MCF 10A (cell line): ENCODE data around the gene PMPCA. TPM values are rescaled to one million over a fixed set of nuclear protein-coding genes. Genes with fewer than 3 reads are reported as not detected.

Source experiments
- BruUV-seq: library from RNA; stranded (reverse); fragments of 400-500 nt; replicated peaks from 2 replicates; lab custom pipeline; 2021; lab: Mats Ljungman, UMichigan
- CTCF ChIA-PET: fragments of 300-600 bp; sonication (Branson Sonifier 250); formaldehyde crosslinking; extraction: SDS; loops from one replicate; lab custom pipeline; 2021; ENCODE audit warnings: antibody characterized with exemption, inconsistent platforms; lab: Yijun Ruan, JAX
- POLR2A ChIA-PET: fragments of 300-600, 350-650 bp; sonication (Branson Sonifier 250); formaldehyde crosslinking; extraction: SDS; loops from one replicate; lab custom pipeline; 2020; ENCODE audit warnings: antibody characterized with exemption, inconsistent platforms; lab: Yijun Ruan, JAX
- DNase-seq: peaks from one replicate; pipeline ENCODE4 v3.0.0-alpha.2; 2018; ENCODE audit not compliant: unreplicated experiment
- H3K27ac Mint-ChIP-seq: one replicate; pipeline ENCODE4 v1.8.0; 2022; ENCODE audit warnings: mild to moderate bottlenecking, low read depth, mixed read lengths; ENCODE audit not compliant: unreplicated experiment
- H3K27me3 Mint-ChIP-seq: one replicate; pipeline ENCODE4 v1.8.0; 2022; ENCODE audit warnings: mixed read lengths; ENCODE audit not compliant: insufficient read depth, unreplicated experiment
- H3K36me3 Mint-ChIP-seq: one replicate; pipeline ENCODE4 v1.8.0; 2022; ENCODE audit warnings: mild to moderate bottlenecking, moderate library complexity, mixed read lengths; ENCODE audit not compliant: insufficient read depth, unreplicated experiment
- H3K4me1 Mint-ChIP-seq: one replicate; pipeline ENCODE4 v1.8.0; 2022; ENCODE audit warnings: mixed read lengths; ENCODE audit not compliant: insufficient read depth, unreplicated experiment
- H3K4me3 Mint-ChIP-seq: one replicate; pipeline ENCODE4 v1.8.0; 2022; ENCODE audit warnings: mild to moderate bottlenecking, moderate library complexity, mixed read lengths; ENCODE audit not compliant: unreplicated experiment
- H3K9me3 Mint-ChIP-seq: one replicate; pipeline ENCODE4 v1.8.0; 2022; ENCODE audit warnings: mixed read lengths; ENCODE audit not compliant: unreplicated experiment
- CTCF ChIP-seq: fragments of 200-600 bp; IDR thresholded peaks from one replicate; pipeline ENCODE4 v1.8.0; 2022; ENCODE audit warnings: antibody characterized with exemption, mild to moderate bottlenecking; ENCODE audit not compliant: unreplicated experiment
- intact Hi-C: fragments of 100-400 bp; cut with micrococcal nuclease; formaldehyde crosslinking; loops from 2 replicates; pipeline ENCODE4 v1.14.1; 2022
- total RNA-seq: library from RNA; stranded (reverse); gene quantifications from 2 replicates; pipeline ENCODE4 v1.2.3, GENCODE V29; 2022

The PMPCA gene
- total RNA-seq, 1 experiment from 2014 or later, result 66.3 TPM

DNA sequence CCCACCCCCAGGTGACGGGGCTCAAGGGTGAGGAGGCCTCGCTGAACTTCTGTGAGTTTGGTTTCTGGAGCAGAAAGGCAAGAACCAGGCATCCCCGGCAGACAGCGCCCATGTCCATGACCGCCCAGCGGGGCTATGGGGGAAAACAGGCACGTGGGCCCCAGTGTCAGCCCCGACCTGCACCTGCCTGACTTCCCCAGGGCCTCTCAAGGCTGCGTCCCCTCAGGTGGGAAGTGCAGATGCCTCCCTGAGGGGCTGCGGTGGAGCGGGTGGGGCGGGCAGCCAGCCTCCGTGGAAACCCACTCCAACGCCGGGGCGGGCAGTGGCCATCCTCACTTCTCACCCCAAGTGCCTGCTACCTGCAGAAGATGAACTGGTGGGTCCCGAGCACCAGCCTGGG is 30.1 kb upstream of the PMPCA start:
- CTCF ChIA-PET, result no interaction called here
- no peaks in the 10 kb centered on the region for H3K9me3 Mint-ChIP-seq

GRCh38 chr9:136381311-136381710 is 29.1 kb upstream of the PMPCA start:
- no TSS peak for BruUV-seq
- Mint-ChIP-seq H3K4me3 (no peak overlapping the region), H3K4me1 (no peaks in the 10 kb centered on the region), H3K9me3 (no peaks in the 10 kb centered on the region), H3K27me3 (no peaks in the 10 kb centered on the region), H3K36me3 (peaks cover 36% of the 10 kb centered on the region), H3K27ac (no peak overlapping the region)
- no peak for TF ChIP-seq CTCF
- CTCF ChIA-PET, result interaction anchor here (0.6 kb wide), 1 partner anchor 81 kb away, joined by 3 read pairs; no protein-coding TSS in a partner anchor
- POLR2A ChIA-PET, result no interaction called here
- intact Hi-C loops, result no loop called here
- no peak for DNase-seq

More for the DNA sequence above, 30.1 kb upstream of the PMPCA start:
- H3K36me3 Mint-ChIP-seq, result peaks cover 27% of the 10 kb centered on the region
- no TSS peak for BruUV-seq
- TF ChIP-seq CTCF, result no peak
- no peaks in the 10 kb centered on the region for H3K27me3 Mint-ChIP-seq
- H3K27ac Mint-ChIP-seq, result no peak overlapping the region
- intact Hi-C loops, result no loop called here
- no peak for DNase-seq
- no peak overlapping the region for H3K4me3 Mint-ChIP-seq
- POLR2A ChIA-PET, result no interaction called here
- H3K4me1 Mint-ChIP-seq, result no peaks in the 10 kb centered on the region

- Mint-ChIP-seq H3K27ac (no peak overlapping the region), H3K36me3 (peaks cover 44% of the 10 kb centered on the region), H3K9me3 (no peaks in the 10 kb centered on the region), H3K4me3 (no peak overlapping the region), H3K4me1 (no peaks in the 10 kb centered on the region), H3K27me3 (no peaks in the 10 kb centered on the region)
- POLR2A ChIA-PET, result interaction anchor here (1.0 kb wide), 1 partner anchor 17 kb away, joined by 3 read pairs; no protein-coding TSS in a partner anchor
- no TSS peak for BruUV-seq
- CTCF ChIA-PET, result interaction anchor here (0.6 kb wide), 2 partner anchors 59 to 82 kb away, joined by 3 to 5 read pairs; no protein-coding TSS in a partner anchor
- TF ChIP-seq CTCF, result no peak
- intact Hi-C loops, result no loop called here
- no peak for DNase-seq
Observed at GRCh38 chr9:136381966-136382513, 28.4 kb upstream of the PMPCA start.

DNA sequence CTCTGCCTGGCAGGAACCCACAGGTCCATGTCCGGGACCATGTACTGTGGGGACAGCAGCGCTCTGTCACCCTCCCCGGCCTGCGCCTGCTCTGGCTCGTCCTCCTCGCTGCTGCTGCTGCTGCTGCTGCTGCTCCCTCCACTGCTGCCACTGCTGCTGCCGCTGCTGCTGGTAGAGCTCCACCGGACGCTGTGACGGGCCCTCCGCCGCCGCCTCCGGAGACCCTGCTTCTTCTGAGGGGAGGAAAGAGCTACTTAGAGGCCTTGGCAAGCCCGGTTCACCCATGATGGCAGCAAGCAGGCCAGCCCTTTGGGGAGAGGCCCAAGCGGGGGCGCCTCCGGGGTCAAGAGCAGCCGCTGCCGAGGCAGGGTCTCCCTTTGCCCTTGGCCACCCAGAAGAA is 27.0 kb upstream of the PMPCA start:
- intact Hi-C loops, result no loop called here

More for the DNA sequence above, 27.0 kb upstream of the PMPCA start:
- DNase-seq, result no peak
- H3K4me1 Mint-ChIP-seq, result no peaks in the 10 kb centered on the region
- BruUV-seq, result no TSS peak
- H3K36me3 Mint-ChIP-seq, result peaks cover 58% of the 10 kb centered on the region
- CTCF ChIA-PET, result interaction anchor here (1.1 to 1.7 kb wide), 2 partner anchors 9 to 20 kb away, joined by 3 read pairs; partner anchors contain the start of gene DNLZ
- no peak overlapping the region for H3K4me3 Mint-ChIP-seq
- no peak overlapping the region for H3K27ac Mint-ChIP-seq
- TF ChIP-seq CTCF, result no peak
- POLR2A ChIA-PET, result no interaction called here
- no peaks in the 10 kb centered on the region for H3K27me3 Mint-ChIP-seq
- no peaks in the 10 kb centered on the region for H3K9me3 Mint-ChIP-seq
